GM19324 (cell line): ENCODE results near the gene TMEM97.

Source experiments
- ATAC-seq: cut with Tn5 transposase; IDR thresholded peaks from one replicate; pipeline ENCODE4 v1.9.1; 2021; ENCODE audit warnings: mild to moderate bottlenecking, moderate library complexity; ENCODE audit not compliant: unreplicated experiment, low FRiP score

TMEM97 gene

DNA sequence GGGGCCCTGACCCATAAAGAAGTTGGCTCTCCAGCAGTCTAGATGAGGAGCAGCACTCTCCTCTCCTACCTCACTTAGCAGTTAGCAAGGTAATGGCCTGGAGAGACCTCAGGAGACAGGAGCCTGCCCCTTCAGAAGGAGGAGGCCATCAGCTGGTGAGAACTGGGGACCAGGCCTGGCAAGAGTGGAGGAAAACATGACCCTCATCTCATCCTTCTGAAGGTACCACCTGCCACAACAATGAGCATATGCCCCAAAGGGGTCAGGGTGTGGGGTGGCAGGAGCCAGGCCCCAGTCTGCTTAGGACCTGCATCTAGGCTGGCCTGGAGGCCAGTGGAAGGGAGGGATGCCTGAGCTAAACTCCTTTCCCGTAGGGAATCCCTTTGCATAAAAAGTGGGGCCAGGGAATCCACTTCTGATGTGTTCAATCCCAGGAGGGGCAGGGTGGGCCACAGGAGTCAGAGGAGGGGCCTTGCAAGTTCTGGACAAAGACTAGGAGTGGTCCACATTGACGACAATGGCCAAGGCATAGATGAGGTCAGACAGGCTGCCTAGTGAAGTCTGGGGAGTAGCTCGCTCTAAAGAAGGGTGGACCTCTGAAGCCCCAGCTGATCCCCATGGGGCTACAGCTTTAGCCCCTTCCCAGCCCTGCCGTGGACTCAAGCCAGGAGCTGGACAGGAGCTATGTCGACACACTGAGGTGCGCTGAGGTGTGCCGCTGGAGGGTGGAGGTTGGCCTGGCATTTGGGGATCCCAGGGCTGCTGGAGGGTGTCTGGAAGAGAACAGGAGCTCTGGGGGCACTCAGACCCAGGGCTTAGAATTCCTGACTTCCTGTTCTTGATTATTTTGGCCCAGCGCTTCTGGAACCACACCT lies 45.0 kb downstream of the TMEM97 start:
- no peak for ATAC-seq

- no peak for ATAC-seq
These were observed 45.8 kb downstream of the TMEM97 start, which contains the start of gene SEBOX for GRCh38 chr17:28364665-28365363. Gene SEBOX, minus strand, starts transcription at chr17:28365199. Its CDS starts 48 bp downstream, at chr17:28365151.

DNA sequence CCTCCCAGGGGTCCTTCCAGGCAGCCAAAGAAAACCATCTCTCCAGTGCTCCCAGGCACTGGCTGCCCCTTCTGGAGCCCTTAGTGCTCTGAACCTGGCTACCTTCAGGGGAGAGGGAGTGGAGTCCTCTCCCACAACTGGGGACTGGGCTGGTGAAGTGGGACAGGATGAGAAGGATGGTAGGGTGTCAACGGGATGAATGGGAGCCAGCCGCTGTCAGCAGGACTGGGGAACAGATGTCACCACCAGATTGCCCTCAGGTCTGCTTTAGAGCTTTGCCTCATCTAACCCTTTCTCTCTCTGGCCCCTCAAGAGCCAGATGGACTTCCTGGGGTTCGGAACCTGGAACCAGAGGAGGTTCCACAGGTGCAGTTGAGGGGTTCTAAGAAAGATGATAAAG lies 46.5 kb downstream of the TMEM97 start:
- ATAC-seq: no peak

- ATAC-seq: no peak
These were observed 47.6 kb downstream of the TMEM97 start for GRCh38 chr17:28366605-28367004.

DNA sequence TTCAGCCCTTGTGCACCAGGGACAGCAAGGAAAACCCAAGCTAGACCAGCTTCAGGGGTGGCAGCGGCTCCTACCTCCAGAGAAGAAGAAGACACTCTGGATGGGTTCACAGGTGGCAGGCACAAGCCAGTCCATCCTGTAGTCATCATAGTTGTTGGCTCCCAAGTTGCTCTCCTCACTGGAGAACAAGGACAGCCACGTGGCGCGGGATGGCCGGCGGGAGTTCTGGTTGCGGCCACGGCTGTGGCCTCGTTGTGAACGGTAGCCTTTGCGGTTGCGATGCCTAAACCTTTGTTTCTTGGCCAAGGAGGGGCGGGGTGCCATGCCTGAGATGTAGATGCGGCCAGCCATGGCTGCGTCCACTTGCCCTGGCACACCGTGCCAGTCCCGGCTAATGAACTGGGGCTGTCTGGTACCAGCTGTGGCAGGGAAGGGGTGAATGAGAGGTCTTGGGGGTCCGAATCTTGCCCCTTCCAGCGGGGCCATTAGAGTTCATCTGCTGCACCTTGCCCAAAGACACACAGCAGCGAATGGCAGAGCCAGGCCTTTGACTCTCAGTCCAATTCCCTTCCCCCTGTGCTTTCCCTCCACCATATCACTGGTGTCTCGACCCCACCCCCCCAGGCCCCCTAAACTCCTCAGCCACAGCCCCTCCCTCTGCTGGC lies 48.8 kb downstream of the TMEM97 start:
- ATAC-seq: no peak

DNA sequence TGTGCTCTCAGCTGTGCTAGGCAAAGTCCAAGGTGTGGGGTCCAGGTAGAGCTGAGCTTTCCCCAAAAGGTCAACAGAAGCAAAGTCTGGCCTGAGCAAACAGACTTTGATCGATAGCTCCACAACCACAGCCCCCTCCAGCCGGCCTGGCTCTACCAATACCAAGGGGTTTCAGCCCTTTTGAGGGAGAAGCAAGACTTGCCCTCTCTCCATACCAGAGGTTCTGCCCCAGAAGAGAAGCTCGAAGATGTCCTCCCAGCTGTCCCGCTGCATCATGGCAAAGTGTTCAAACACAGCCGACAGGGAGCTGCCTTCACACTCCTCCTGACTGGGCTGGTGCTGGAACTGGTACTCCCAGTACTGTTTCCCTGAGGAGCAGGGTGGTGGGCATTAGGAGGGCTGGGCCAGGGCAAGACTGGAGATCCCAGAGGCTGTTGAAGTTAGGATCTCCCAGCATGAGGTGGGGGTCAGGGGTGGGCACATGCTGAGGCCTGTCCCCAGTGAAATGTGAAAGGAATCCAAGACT lies 49.4 kb downstream of the TMEM97 start:
- ATAC-seq: no peak

GRCh38 chr17:28368915-28369683 lies 50.1 kb downstream of the TMEM97 start:
- ATAC-seq: no peak

- ATAC-seq: no peak
These were observed 50.7 kb downstream of the TMEM97 start for GRCh38 chr17:28369684-28370034.

DNA sequence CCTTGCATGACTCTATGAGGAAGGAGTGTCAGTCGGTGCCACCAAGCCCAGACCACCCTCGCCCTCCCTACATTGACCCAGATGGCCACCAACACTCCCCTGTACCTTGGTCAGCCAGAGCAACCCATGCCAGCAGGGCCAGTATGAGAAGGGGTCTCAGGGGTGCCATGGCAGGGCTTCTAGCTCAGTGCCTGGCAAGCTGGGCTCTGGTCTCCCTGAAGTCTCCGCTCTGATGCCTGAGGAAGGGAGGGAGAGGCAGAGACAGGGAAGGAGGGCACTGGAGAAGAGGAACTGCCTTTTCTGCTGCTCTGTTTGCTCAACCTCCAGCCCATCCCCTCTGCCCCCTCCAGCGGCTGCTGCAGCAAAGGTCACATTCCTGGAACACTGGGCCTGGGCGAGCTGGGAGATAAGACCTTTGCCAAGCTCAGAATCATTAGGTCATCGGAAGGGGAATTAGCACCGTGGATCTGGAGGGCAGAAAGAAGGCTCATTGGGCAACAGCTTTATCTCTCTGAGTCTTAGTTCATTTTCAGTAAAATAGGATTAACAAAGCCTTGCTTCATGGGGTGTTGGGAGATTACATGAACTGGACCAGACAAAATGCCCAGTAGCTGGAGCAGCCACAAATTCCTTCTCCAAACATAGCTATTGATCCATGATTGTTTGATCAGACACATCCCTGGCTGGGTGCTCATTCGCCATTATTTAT lies 51.2 kb downstream of the TMEM97 start, which contains the start of gene VTN:
Gene VTN (minus strand): TSS at position 273 of the 709 bp plus-strand sequence. CDS start 104 bp downstream, at position 169.
- no peak for ATAC-seq

GRCh38 chr17:28370744-28371103 lies 51.7 kb downstream of the TMEM97 start:
- no peak for ATAC-seq

DNA sequence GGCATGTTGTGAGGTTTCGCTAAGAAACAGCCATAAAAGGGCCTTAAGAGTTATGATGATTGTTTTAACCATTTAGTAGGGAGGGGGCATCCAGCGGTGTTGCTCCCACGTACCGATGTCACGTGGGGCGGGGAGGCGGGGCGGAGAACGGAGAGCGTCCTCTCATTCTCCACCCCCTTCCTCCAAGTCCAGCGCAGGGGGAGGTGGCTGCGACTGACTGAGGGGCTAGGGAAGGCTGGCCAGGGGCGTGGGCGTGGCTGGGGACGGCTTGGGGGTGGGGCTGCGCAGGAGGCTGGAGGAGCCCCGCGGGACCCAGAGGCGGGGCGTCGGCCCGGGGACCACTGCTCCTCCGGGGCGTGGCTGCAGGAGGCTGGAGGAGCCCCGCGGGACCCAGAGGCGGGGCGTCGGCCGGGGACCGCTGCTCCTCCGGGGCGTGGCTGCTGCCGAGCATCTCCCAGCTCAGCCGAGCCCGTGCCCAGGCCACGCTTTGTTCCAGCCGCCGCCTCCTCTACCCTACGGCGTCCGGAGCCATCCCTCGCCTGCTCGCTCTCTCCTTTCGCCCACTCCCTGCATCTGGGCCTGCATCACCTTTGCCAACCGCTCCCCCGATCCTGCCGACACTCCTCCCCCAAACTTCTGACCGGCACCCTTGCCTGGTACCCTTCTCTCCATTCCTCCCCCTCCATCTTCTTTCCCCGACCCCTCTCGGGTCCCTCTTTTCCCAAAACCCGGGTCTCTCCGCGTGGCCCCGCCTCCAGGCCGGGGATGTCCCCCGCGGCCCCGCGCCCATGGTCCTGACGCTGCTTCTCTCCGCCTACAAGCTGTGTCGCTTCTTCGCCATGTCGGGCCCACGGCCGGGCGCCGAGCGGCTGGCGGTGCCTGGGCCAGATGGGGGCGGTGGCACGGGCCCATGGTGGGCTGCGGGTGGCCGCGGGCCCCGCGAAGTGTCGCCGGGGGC lies 52.5 kb downstream of the TMEM97 start, which contains the start of gene SARM1:
Gene SARM1 (plus strand): TSS at position 450 of the 958 bp plus-strand sequence. CDS start 339 bp downstream, at position 789.
- peak; percentile 81 for ATAC-seq

DNA sequence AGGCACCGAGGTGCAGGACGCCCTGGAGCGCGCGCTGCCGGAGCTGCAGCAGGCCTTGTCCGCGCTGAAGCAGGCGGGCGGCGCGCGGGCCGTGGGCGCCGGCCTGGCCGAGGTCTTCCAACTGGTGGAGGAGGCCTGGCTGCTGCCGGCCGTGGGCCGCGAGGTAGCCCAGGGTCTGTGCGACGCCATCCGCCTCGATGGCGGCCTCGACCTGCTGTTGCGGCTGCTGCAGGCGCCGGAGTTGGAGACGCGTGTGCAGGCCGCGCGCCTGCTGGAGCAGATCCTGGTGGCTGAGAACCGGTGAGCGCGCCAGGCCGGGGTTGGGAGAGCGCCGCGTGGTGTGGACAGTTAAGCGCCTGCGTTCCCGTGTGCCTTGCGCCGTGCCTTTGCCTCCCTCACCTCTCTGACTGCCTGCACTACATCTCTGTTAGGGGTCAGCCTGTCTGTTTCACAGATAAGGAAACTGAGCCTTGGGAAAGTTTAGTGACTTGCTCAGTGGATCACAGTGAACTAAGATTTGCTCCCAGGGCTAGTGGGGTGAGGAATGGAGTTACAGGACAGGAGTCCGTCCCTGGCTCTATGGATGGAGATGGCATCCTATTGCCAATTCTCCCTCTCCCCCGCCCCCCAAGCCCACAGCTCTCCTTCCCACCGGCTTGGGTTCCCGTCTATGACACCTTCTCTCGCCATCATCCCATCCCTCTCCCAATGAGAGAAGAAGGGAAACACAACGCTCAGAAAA lies 53.4 kb downstream of the TMEM97 start:
- ATAC-seq: peak; percentile 16

DNA sequence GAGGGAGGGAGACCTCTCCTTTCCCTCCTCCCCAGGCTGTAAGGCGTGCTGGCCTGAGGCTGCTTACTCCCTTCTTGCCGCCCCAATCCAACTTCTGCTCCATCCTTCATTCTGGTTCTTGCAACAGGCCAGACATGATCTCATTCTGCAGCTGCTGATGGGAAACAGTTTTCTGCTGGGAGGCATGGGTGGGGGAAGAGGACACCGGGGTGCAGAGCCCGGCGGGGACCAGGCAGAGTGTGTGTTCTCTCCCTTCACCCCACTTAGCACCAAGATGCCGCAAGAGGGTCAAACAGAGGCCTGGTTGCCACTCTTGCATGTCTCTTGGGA lies 53.9 kb downstream of the TMEM97 start:
- ATAC-seq: no peak
